Activated B cell treated with CpG ODN at 0.5 μM for 24 hours (primary cell): Measurements from ENCODE around the gene PELI1. TPM values are rescaled to one million over a fixed set of nuclear protein-coding genes. Genes with fewer than 3 reads are reported as not detected.
A peak's percentile ranks its signal among the peaks of the same experiment; 100 is the strongest.

Source experiments
- ATAC-seq: fragments of 200-7000 bp; cut with Tn5 transposase; one replicate; pipeline ENCODE4 v1.10.0; 2021; ENCODE audit warnings: low read depth, mild to moderate bottlenecking, moderate library complexity
- CTCF ChIA-PET: fragments of 350-600 bp; sonication (Branson Sonifier 250); formaldehyde crosslinking; loops from one replicate; lab custom pipeline; 2021; ENCODE audit warnings: antibody characterized with exemption; lab: Charles Lee
- POLR2A ChIA-PET: fragments of 350-600 bp; sonication (Branson Sonifier 250); formaldehyde crosslinking; loops from one replicate; lab custom pipeline; 2021; ENCODE audit warnings: antibody characterized with exemption; lab: Charles Lee
- DNase-seq: peaks from one replicate; pipeline ENCODE4 v3.0.0; 2022
- H3K27ac Mint-ChIP-seq: one replicate; pipeline ENCODE4 v1.8.0; 2020; ENCODE audit warnings: mixed read lengths
- H3K27me3 Mint-ChIP-seq: one replicate; pipeline ENCODE4 v1.8.0; 2021; ENCODE audit warnings: mixed read lengths
- H3K36me3 Mint-ChIP-seq: one replicate; pipeline ENCODE4 v1.8.0; 2021; ENCODE audit warnings: low read depth, mixed read lengths
- H3K4me1 Mint-ChIP-seq: one replicate; pipeline ENCODE4 v1.8.0; 2021; ENCODE audit warnings: mixed read lengths
- H3K4me3 Mint-ChIP-seq: one replicate; pipeline ENCODE4 v1.8.0; 2020; ENCODE audit warnings: mild to moderate bottlenecking, mixed read lengths
- H3K9me3 Mint-ChIP-seq: one replicate; pipeline ENCODE4 v1.8.0; 2020; ENCODE audit warnings: mixed read lengths
- CTCF ChIP-seq: fragments of 200-600 bp; IDR thresholded peaks from one replicate; pipeline ENCODE4 v1.8.0; 2022; ENCODE audit warnings: antibody characterized with exemption, mild to moderate bottlenecking
- intact Hi-C: fragments of 100-400 bp; cut with micrococcal nuclease; formaldehyde crosslinking; loops from one replicate; pipeline ENCODE4 v1.15.1; 2024
- total RNA-seq: library from RNA; stranded (reverse); gene quantifications from 2 replicates; pipeline ENCODE4 v1.2.3, GENCODE V29; 2022

PELI1 gene
- total RNA-seq, 1 donor from 2014 or later, result 93.1 TPM

GRCh38 chr2:64093341-64093740 lies 50.9 kb downstream of the PELI1 start:
- H3K27me3 Mint-ChIP-seq, result no peaks in the 10 kb centered on the region
- no peak for TF ChIP-seq CTCF
- peak overlapping the region; percentile 68 for H3K27ac Mint-ChIP-seq
- ATAC-seq (no peak), DNase-seq (no peak)
- intact Hi-C loops, result loop anchor here (2.0 kb wide), 3 partner anchors 41 to 121 kb away; no protein-coding TSS in a partner anchor
- POLR2A ChIA-PET, result interaction anchor here (2.3 kb wide), 1 partner anchor 233 kb away, joined by 9 read pairs; no protein-coding TSS in a partner anchor
- H3K36me3 Mint-ChIP-seq, result peaks cover 64% of the 10 kb centered on the region
- peaks cover 14% of the 10 kb centered on the region for H3K9me3 Mint-ChIP-seq
- CTCF ChIA-PET, result no interaction called here
- no peak overlapping the region for H3K4me3 Mint-ChIP-seq
- peaks cover 64% of the 10 kb centered on the region for H3K4me1 Mint-ChIP-seq

- intact Hi-C loops, result loop anchor here (1.0 to 2.0 kb wide), 6 partner anchors 9 to 234 kb away; partner anchors contain the start of gene PELI1
- ATAC-seq (peak; percentile 31), DNase-seq (no peak)
- Mint-ChIP-seq H3K9me3 (peaks cover 14% of the 10 kb centered on the region), H3K27me3 (no peaks in the 10 kb centered on the region), H3K36me3 (peaks cover 56% of the 10 kb centered on the region), H3K4me1 (peaks cover 66% of the 10 kb centered on the region), H3K27ac (peak overlapping the region; percentile 91), H3K4me3 (peak overlapping the region; percentile 52)
- ChIA-PET POLR2A (interaction anchor here (0.7 to 2.3 kb wide), 2 partner anchors 234 to 574 kb away, joined by 3 to 9 read pairs; no protein-coding TSS in a partner anchor), CTCF (no interaction called here)
- no peak for TF ChIP-seq CTCF
Observed at GRCh38 chr2:64092502-64092901, 51.7 kb downstream of the PELI1 start.

- intact Hi-C loops, result no loop called here
- Mint-ChIP-seq H3K4me1 (peaks cover 84% of the 10 kb centered on the region), H3K27ac (peak overlapping the region; percentile 89), H3K36me3 (peaks cover 34% of the 10 kb centered on the region), H3K4me3 (peak overlapping the region; percentile 81), H3K27me3 (no peaks in the 10 kb centered on the region), H3K9me3 (peaks cover 6% of the 10 kb centered on the region)
- DNase-seq (no peak), ATAC-seq (peak; percentile 77)
- TF ChIP-seq CTCF, result no peak
- CTCF ChIA-PET, result interaction anchor here (0.9 to 1.1 kb wide), 3 partner anchors 40 to 240 kb away, joined by 3 to 9 read pairs (median 5); no protein-coding TSS in a partner anchor
- POLR2A ChIA-PET, result interaction anchor here (0.6 to 2.9 kb wide), 11 partner anchors 8 to 433 kb away, joined by 3 to 29 read pairs (median 4); no protein-coding TSS in a partner anchor
Observed at GRCh38 chr2:64090264-64090663, 54.0 kb downstream of the PELI1 start.

- peak overlapping the region; percentile 58 for H3K4me3 Mint-ChIP-seq
- no peak for DNase-seq
- POLR2A ChIA-PET, result interaction anchor here (1.5 to 2.6 kb wide), 4 partner anchors 37 to 240 kb away, joined by 5 to 22 read pairs (median 6); no protein-coding TSS in a partner anchor
Observed at GRCh38 chr2:64086347-64087082, 57.7 kb downstream of the PELI1 start.

More at GRCh38 chr2:64086347-64087082, 57.7 kb downstream of the PELI1 start:
- peaks cover 11% of the 10 kb centered on the region for H3K36me3 Mint-ChIP-seq
- peaks cover 68% of the 10 kb centered on the region for H3K4me1 Mint-ChIP-seq
- CTCF ChIA-PET, result interaction anchor here (1.2 to 1.6 kb wide), 3 partner anchors 37 to 242 kb away, joined by 4 to 7 read pairs (median 5); no protein-coding TSS in a partner anchor
- H3K27ac Mint-ChIP-seq, result peak overlapping the region; percentile 84
- no peaks in the 10 kb centered on the region for H3K9me3 Mint-ChIP-seq
- no peak for TF ChIP-seq CTCF
- intact Hi-C loops, result loop anchor here (2.0 kb wide), 1 partner anchor 14 kb away; no protein-coding TSS in a partner anchor
- no peaks in the 10 kb centered on the region for H3K27me3 Mint-ChIP-seq
- ATAC-seq, result peak; percentile 61
